Activated naive CD4-positive, alpha-beta T cell treated with anti-CD3 and anti-CD28 coated beads, Interleukin-2, amount 50 U/mL, for 24 hours (primary cell): Measurements from ENCODE around the gene PRSS12.

ENCODE experiments used
- H3K27ac Mint-ChIP-seq: one replicate; pipeline ENCODE4 v1.8.0; 2021; ENCODE audit warnings: mild to moderate bottlenecking, mixed read lengths
- H3K27me3 Mint-ChIP-seq: one replicate; pipeline ENCODE4 v1.8.0; 2021; ENCODE audit warnings: mixed read lengths
- H3K36me3 Mint-ChIP-seq: one replicate; pipeline ENCODE4 v1.8.0; 2021; ENCODE audit warnings: mixed read lengths
- H3K4me1 Mint-ChIP-seq: one replicate; pipeline ENCODE4 v1.8.0; 2021; ENCODE audit warnings: mixed read lengths
- H3K4me3 Mint-ChIP-seq: one replicate; pipeline ENCODE4 v1.8.0; 2021; ENCODE audit warnings: mild to moderate bottlenecking, mixed read lengths
- H3K9me3 Mint-ChIP-seq: one replicate; pipeline ENCODE4 v1.8.0; 2021; ENCODE audit warnings: mixed read lengths

PRSS12 gene

DNA sequence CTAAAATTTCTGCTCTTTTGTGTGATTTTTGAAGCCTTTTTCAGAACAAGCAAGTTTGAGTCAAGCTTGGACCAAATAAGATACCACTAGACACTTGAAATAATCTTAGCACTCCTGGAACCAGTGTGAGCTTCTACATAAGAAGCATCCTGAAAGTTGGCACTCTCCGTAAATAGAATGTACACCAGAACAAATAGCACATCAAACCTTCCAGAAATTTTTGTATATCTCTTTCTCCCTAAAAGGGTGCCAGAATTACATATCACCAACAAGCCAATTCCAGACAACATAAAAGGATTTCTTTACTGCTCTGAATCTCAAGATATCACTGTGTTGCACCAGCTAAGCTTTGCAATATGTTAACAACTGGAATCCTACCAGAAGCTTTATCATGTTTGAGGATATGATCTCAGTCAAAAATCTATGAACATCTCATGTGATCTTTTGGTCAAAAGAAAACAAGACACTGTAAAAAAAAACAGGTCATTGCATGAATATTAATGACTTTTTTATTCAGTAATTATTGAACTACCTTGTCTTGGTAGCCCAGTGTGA lies 117.2 kb downstream of the PRSS12 start:
- peaks cover 1% of the 10 kb centered on the region for H3K27me3 Mint-ChIP-seq
- no peak overlapping the region for H3K4me3 Mint-ChIP-seq
- H3K27ac Mint-ChIP-seq = no peak overlapping the region
- no peaks in the 10 kb centered on the region for H3K4me1 Mint-ChIP-seq
- no peaks in the 10 kb centered on the region for H3K36me3 Mint-ChIP-seq
- H3K9me3 Mint-ChIP-seq = no peaks in the 10 kb centered on the region
